GM23248 (cell line): ENCODE data around the gene PAPPA.

Experiments used
- EZH2 ChIP-seq: fragments of 200-600 bp; sonication (generic); IDR thresholded peaks from 2 replicates; pipeline ENCODE4 v1.6.1; 2018; ENCODE audit warnings: antibody characterized with exemption, mild to moderate bottlenecking; ENCODE audit not compliant: insufficient read depth, poor library complexity, severe bottlenecking
- EZH2phosphoT487 ChIP-seq: fragments of 200-600 bp; sonication (generic); IDR thresholded peaks from 2 replicates; pipeline ENCODE4 v1.6.1; 2018; ENCODE audit warnings: antibody characterized with exemption, moderate library complexity, mild to moderate bottlenecking, low read depth; ENCODE audit not compliant: insufficient read depth

DNA sequence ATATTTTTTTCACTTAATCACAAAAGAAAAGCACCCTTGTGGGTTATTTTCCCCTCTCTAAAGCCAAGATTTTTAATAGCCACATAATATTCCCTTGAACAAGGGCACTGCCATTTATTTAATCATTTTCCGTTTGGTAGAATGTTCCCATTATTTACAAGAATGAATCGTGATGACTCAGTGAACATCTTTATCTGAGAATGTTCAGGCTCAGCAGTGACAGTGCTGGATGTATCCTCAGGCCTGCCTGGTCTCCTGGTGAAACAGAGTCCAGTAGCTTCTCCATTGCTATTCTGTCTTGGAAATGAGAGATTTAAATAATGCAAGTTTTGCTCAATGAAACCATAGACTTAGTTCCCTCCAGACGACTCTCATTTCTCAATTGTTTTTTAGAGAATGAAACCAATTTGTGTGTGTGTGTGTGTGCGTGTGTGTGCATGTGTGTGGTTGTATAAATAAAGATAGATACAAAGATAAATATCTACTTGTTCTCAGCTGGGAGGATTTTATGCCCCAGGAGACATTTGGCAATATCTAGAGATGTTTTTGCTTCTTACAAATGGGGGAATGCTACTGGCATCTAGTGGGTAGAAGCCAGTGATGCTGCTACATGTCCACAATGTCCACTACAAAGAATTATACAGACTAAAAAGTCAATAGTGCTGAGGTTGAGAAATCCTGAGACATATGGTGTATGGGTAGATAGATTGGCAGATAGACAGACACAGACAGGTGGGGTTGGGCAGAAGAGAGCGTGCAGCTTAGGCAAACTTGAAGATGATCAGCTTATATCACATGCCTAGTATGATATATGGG lies 55.0 kb downstream of the PAPPA start:
- TF ChIP-seq EZH2phosphoT487 (no peak), EZH2 (no peak)
